CD4-positive, alpha-beta T cell (primary cell): ENCODE data around the gene CAMTA1. TPM values are rescaled to one million over a fixed set of nuclear protein-coding genes. Genes with fewer than 3 reads are reported as not detected.

Experiments used
- ATAC-seq: fragments of 200-7000 bp; cut with Tn5 transposase; one replicate; pipeline ENCODE4 v1.10.0; 2022; ENCODE audit warnings: mild to moderate bottlenecking; ENCODE audit not compliant: poor library complexity
- CTCF ChIA-PET: fragments of 350-600 bp; sonication (Branson Sonifier 250); formaldehyde crosslinking; loops from one replicate; lab custom pipeline; 2021; ENCODE audit warnings: antibody characterized with exemption, inconsistent platforms; lab: Charles Lee
- POLR2A ChIA-PET: fragments of 350-600 bp; sonication (Branson Sonifier 250); formaldehyde crosslinking; loops from one replicate; lab custom pipeline; 2021; ENCODE audit warnings: antibody characterized with exemption, inconsistent platforms; lab: Charles Lee
- DNase-seq, 14 experiments: peaks; one replicate each; pipeline ENCODE4 v3.0.0-alpha.2; 2013 to 2020; ENCODE audit warnings: mixed read lengths in 2 of 14
- H3K27ac ChIP-seq, 2 donors: one replicate each; pipeline versions ENCODE4 v1.5.1 to v1.7.0; 2013; ENCODE audit warnings: low read length in 2 of 2, low read depth in 1 of 2, mild to moderate bottlenecking in 1 of 2
- H3K27me3 ChIP-seq, 2 experiments: 1 replicate in 1 of 2; 2 replicates in 1 of 2; pipeline versions ENCODE4 v1.6.1 to v1.7.0; 2013; ENCODE audit warnings: low read length in 2 of 2, control low read depth in 1 of 2, mild to moderate bottlenecking in 1 of 2, moderate library complexity in 1 of 2; ENCODE audit not compliant: insufficient read depth in 2 of 2, control insufficient read depth in 1 of 2
- H3K36me3 ChIP-seq: one replicate; pipeline ENCODE4 v1.6.1; 2013; ENCODE audit warnings: low read length, control low read depth; ENCODE audit not compliant: insufficient read depth
- H3K4me1 ChIP-seq: one replicate; pipeline ENCODE4 v1.6.1; 2013; ENCODE audit warnings: low read length, control low read depth; ENCODE audit not compliant: insufficient read depth
- H3K4me3 ChIP-seq: one replicate; pipeline ENCODE4 v1.5.1; 2013; ENCODE audit warnings: mild to moderate bottlenecking, low read length, moderate library complexity
- H3K9me3 ChIP-seq, 2 experiments: 1 replicate in 1 of 2; 2 replicates in 1 of 2; pipeline versions ENCODE4 v1.6.1 to v1.7.0; 2013; ENCODE audit warnings: low read length in 2 of 2, mild to moderate bottlenecking in 2 of 2, control low read depth in 1 of 2, moderate library complexity in 1 of 2; ENCODE audit not compliant: control insufficient read depth in 1 of 2, insufficient read depth in 1 of 2
- H3K27ac Mint-ChIP-seq: one replicate; pipeline ENCODE4 v1.8.0; 2020; ENCODE audit warnings: mixed read lengths
- H3K27me3 Mint-ChIP-seq: one replicate; pipeline ENCODE4 v1.8.0; 2021; ENCODE audit warnings: mixed read lengths
- H3K36me3 Mint-ChIP-seq: one replicate; pipeline ENCODE4 v1.8.0; 2021; ENCODE audit warnings: low read depth, mixed read lengths
- H3K4me1 Mint-ChIP-seq: one replicate; pipeline ENCODE4 v1.8.0; 2021; ENCODE audit warnings: low read depth, mixed read lengths
- H3K4me3 Mint-ChIP-seq: one replicate; pipeline ENCODE4 v1.8.0; 2020; ENCODE audit warnings: mild to moderate bottlenecking, mixed read lengths
- H3K9me3 Mint-ChIP-seq: one replicate; pipeline ENCODE4 v1.8.0; 2020; ENCODE audit warnings: mixed read lengths
- intact Hi-C, 2 experiments: fragments of 100-400 bp; cut with DNase I in 1 of 2; cut with micrococcal nuclease in 1 of 2; formaldehyde crosslinking; loops; one replicate each; pipeline versions ENCODE4 v1.15.1 to v1.9.0; 2023 to 2025; cut with DNase I, micrococcal nuclease
- total RNA-seq, 174 experiments: library from RNA in 2 of 174; stranded (reverse) in 2 of 174; gene quantifications; one replicate each; pipeline ENCODE4 v1.2.3 and lab custom pipeline; 2021 to 2026
- TF ChIP-seq, protein P1 (sequence below): fragments of 200-600 bp; IDR thresholded peaks from one replicate; pipeline ENCODE4 v1.8.0; 2022; ENCODE audit warnings: antibody characterized with exemption, mild to moderate bottlenecking

CAMTA1 gene
- total RNA-seq, 2 experiments from 2014 or later = 38.6 to 39.3 TPM

DNA sequence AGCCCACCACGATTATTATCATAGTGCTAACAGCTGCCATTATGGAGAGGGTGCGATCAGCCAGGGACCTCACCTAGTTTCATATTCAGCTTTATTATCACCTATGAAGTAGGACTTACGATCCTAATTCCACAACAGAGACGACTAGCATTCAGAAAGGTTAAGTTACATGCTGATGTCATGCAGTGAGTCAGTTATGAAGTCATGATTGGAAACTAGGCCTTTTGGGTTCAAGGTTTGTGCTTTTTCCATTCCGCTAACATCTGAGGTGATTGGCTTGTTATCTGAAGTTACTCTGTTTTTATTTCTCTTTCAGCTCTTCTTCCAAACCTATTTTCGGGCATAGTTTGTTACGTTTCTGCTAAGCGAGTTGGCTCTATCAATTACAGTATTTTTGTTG, 251.1 kb downstream of the CAMTA1 start:
- intact Hi-C loops = no loop called here
- H3K36me3 ChIP-seq = no peaks in the 10 kb centered on the region
- TF ChIP-seq, protein P1, sequence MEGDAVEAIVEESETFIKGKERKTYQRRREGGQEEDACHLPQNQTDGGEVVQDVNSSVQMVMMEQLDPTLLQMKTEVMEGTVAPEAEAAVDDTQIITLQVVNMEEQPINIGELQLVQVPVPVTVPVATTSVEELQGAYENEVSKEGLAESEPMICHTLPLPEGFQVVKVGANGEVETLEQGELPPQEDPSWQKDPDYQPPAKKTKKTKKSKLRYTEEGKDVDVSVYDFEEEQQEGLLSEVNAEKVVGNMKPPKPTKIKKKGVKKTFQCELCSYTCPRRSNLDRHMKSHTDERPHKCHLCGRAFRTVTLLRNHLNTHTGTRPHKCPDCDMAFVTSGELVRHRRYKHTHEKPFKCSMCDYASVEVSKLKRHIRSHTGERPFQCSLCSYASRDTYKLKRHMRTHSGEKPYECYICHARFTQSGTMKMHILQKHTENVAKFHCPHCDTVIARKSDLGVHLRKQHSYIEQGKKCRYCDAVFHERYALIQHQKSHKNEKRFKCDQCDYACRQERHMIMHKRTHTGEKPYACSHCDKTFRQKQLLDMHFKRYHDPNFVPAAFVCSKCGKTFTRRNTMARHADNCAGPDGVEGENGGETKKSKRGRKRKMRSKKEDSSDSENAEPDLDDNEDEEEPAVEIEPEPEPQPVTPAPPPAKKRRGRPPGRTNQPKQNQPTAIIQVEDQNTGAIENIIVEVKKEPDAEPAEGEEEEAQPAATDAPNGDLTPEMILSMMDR = no peak
- Mint-ChIP-seq H3K4me3 (no peak overlapping the region), H3K27me3 (peaks cover 11% of the 10 kb centered on the region), H3K27ac (no peak overlapping the region), H3K9me3 (peaks cover 14% of the 10 kb centered on the region), H3K36me3 (no peaks in the 10 kb centered on the region), H3K4me1 (no peaks in the 10 kb centered on the region)
- no peaks in the 10 kb centered on the region for H3K27me3 ChIP-seq
- H3K9me3 ChIP-seq = peaks cover 3 to 24% of the 10 kb centered on the region in 2 experiments
- no peak overlapping the region for H3K4me3 ChIP-seq
- ATAC-seq (no peak), DNase-seq (no peak)
- ChIA-PET POLR2A (no interaction called here), CTCF (no interaction called here)
- no peak overlapping the region for H3K27ac ChIP-seq
- H3K4me1 ChIP-seq = no peaks in the 10 kb centered on the region

DNA sequence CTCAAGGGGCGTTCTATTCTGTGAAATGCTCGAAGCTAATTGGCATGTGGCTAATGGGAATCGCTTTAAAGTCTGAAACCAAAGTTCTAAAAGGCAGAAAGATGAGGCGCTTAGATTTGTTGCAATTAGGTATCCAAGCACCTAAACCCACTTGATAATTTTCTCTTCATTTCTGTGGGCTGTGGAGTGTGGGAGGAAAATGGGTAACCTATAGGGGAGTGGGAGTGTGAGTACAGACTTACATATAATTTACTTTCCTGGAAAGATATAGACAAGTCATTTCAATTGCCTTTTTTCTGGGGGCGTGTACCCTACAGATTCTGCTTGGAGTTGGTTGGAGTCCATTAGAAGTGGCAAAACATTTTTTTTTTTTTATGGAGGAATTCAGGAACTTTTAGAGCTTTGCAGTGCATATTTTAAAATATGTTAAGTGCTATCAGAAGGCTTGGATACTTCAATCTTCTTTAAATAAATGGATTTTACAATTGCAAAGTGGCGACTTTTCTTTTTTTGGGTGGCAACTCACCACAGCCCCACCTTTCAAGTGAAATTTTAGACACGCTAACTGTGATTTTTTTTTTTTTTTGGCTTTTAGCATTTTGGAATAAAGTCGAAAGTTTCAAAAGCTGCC, 254.5 kb downstream of the CAMTA1 start:
- POLR2A ChIA-PET = no interaction called here
- intact Hi-C loops = loop anchor here in 1 of 2 experiments (5.0 kb wide), 1 partner anchor 608 kb away; no protein-coding TSS in a partner anchor
- no peaks in the 10 kb centered on the region for H3K36me3 ChIP-seq

DNA sequence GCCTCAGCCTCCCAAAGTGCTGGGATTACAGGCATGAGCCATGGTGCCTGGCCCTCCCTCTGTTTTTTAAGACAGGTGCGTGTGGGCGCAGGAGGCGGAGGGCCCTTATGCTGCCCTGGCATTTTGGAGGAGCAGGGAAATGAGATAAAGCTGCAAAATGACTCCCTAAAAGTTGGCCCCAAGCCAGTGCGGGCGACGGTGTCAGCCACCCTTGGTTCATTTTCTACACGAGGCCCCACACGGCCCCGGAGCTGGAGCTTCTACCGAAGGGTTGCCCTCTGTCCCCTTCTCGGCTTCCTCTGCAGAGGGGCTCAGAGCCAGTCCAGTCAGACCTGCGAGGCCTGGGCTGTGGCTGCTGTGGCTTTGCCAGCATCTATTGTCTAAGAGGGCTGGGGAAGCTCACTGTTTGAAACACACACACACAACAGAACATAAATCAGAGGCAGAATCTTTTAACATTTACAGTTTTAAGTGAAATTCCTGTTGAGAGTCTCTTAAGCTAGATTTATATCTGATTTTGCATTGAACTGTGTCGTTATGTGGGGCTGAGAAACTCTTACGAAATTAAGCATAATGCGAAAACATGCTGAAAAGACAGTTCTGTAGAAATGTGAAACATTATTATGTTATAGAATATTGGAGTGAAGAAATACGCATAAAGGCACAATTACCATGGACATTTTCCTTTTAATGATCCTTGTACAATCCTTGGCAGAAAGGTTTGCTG, 255.9 kb downstream of the CAMTA1 start:
- no peaks in the 10 kb centered on the region for H3K36me3 Mint-ChIP-seq
- DNase-seq (no peak), ATAC-seq (no peak)
- H3K4me1 Mint-ChIP-seq = no peaks in the 10 kb centered on the region
- H3K4me1 ChIP-seq = no peaks in the 10 kb centered on the region
- H3K27me3 Mint-ChIP-seq = peaks cover 11% of the 10 kb centered on the region
- no peak overlapping the region for H3K4me3 ChIP-seq
- H3K27me3 ChIP-seq = peaks cover 0 to 8% of the 10 kb centered on the region in 2 experiments
- H3K27ac ChIP-seq = no peak overlapping the region
- no peaks in the 10 kb centered on the region for H3K36me3 ChIP-seq
- intact Hi-C loops = loop anchor here in 1 of 2 experiments (5.0 kb wide), 1 partner anchor 606 kb away; no protein-coding TSS in a partner anchor
- H3K9me3 ChIP-seq = peaks cover 0 to 6% of the 10 kb centered on the region in 2 experiments
- TF ChIP-seq, protein P1 = no peak
- H3K4me3 Mint-ChIP-seq = no peak overlapping the region
- ChIA-PET POLR2A (no interaction called here), CTCF (interaction anchor here (0.9 kb wide), 1 partner anchor 29 kb away, joined by 3 read pairs; no protein-coding TSS in a partner anchor)
- no peak overlapping the region for H3K27ac Mint-ChIP-seq
- H3K9me3 Mint-ChIP-seq = no peaks in the 10 kb centered on the region

More for the DNA sequence above, 254.5 kb downstream of the CAMTA1 start:
- no peak overlapping the region for H3K27ac ChIP-seq
- Mint-ChIP-seq H3K4me3 (no peak overlapping the region), H3K9me3 (no peaks in the 10 kb centered on the region), H3K27me3 (peaks cover 11% of the 10 kb centered on the region), H3K4me1 (no peaks in the 10 kb centered on the region), H3K36me3 (no peaks in the 10 kb centered on the region), H3K27ac (no peak overlapping the region)
- peaks cover 0 to 9% of the 10 kb centered on the region in 2 experiments for H3K9me3 ChIP-seq
- H3K27me3 ChIP-seq = peaks cover 0 to 8% of the 10 kb centered on the region in 2 experiments
- CTCF ChIA-PET = no interaction called here
- no peak for DNase-seq
- H3K4me3 ChIP-seq = no peak overlapping the region
- ATAC-seq = no peak
- no peaks in the 10 kb centered on the region for H3K4me1 ChIP-seq
- TF ChIP-seq, protein P1 = no peak
